GM21390 (cell line): Measurements from ENCODE around the gene OR2G6.
"Not testable (repeated sequence)": the region's sequence is repeated elsewhere in the genome, so short reads cannot be mapped to it uniquely, and the experiment has no call there.

Experiments
- ATAC-seq: cut with Tn5 transposase; IDR thresholded peaks from one replicate; pipeline ENCODE4 v1.9.1; 2021; ENCODE audit not compliant: unreplicated experiment

OR2G6 gene

GRCh38 chr1:248507773-248508172 lies at the start of gene OR2G6:
Gene OR2G6, plus strand, starts transcription at chr1:248508073. Its CDS starts 13,574 bp downstream, at chr1:248521647.
- ATAC-seq = not testable (repeated sequence)

GRCh38 chr1:248459117-248459516 lies 48.8 kb upstream of the OR2G6 start:
- ATAC-seq = not testable (repeated sequence)

GRCh38 chr1:248471154-248471553 lies 36.7 kb upstream of the OR2G6 start:
- ATAC-seq = no peak

- ATAC-seq = not testable (repeated sequence)
These were observed 35.8 kb upstream of the OR2G6 start for GRCh38 chr1:248472111-248472510.

GRCh38 chr1:248473051-248473450 lies 34.8 kb upstream of the OR2G6 start, which contains the start of gene OR2T3:
Gene OR2T3, plus strand, starts transcription at chr1:248473351. Its CDS starts 0 bp downstream, at chr1:248473351.
- not testable (repeated sequence) for ATAC-seq

- ATAC-seq = peak; percentile 90
These were observed 32.2 kb upstream of the OR2G6 start for GRCh38 chr1:248475660-248476059.

GRCh38 chr1:248481686-248482579 lies 25.9 kb upstream of the OR2G6 start:
- peak; percentile 92 for ATAC-seq

- not testable (repeated sequence) for ATAC-seq
These were observed 19.6 kb upstream of the OR2G6 start, which contains the start of gene OR2T5 for GRCh38 chr1:248488289-248488688. Gene OR2T5, plus strand, starts transcription at chr1:248488589. Its CDS starts 0 bp downstream, at chr1:248488589.

GRCh38 chr1:248496661-248497060 lies 11.2 kb upstream of the OR2G6 start:
- ATAC-seq = not testable (repeated sequence)

GRCh38 chr1:248500305-248501035 lies 7.4 kb upstream of the OR2G6 start:
- not testable (repeated sequence) for ATAC-seq

GRCh38 chr1:248510217-248510616 lies 2.3 kb downstream of the OR2G6 start:
- not testable (repeated sequence) for ATAC-seq

GRCh38 chr1:248521856-248522255 lies 14.0 kb downstream of the OR2G6 start:
- no peak for ATAC-seq

- ATAC-seq = not testable (repeated sequence)
These were observed 29.6 kb downstream of the OR2G6 start for GRCh38 chr1:248537449-248537848.

GRCh38 chr1:248547383-248547782 lies 39.5 kb downstream of the OR2G6 start:
- ATAC-seq = not testable (repeated sequence)

GRCh38 chr1:248551027-248551426 lies 43.2 kb downstream of the OR2G6 start:
- ATAC-seq = not testable (repeated sequence)

GRCh38 chr1:248562672-248563071 lies 54.8 kb downstream of the OR2G6 start, which contains the start of gene OR2T29:
Gene OR2T29, minus strand, starts transcription at chr1:248562772. Its CDS starts 3,281 bp downstream, at chr1:248559491.
- not testable (repeated sequence) for ATAC-seq

GRCh38 chr1:248565530-248566373 lies 57.9 kb downstream of the OR2G6 start:
- ATAC-seq = peak; percentile 67

GRCh38 chr1:248569049-248569448 lies 61.2 kb downstream of the OR2G6 start:
- ATAC-seq = not testable (repeated sequence)

- not testable (repeated sequence) for ATAC-seq
These were observed 62.9 kb downstream of the OR2G6 start for GRCh38 chr1:248570811-248571210.

- ATAC-seq = peak; percentile 95
These were observed 64.2 kb downstream of the OR2G6 start for GRCh38 chr1:248572049-248572448.
